PC-9 (cell line): ENCODE results near the gene TRIM44.

ENCODE experiments used
- EZH2 ChIP-seq: fragments of 200-600 bp; sonication (generic); IDR thresholded peaks from 2 replicates; pipeline ENCODE4 v1.8.0; 2017; ENCODE audit warnings: antibody characterized with exemption, low read depth
- TF ChIP-seq, protein P1 (sequence below): fragments of 200-600 bp; sonication (generic); conservative IDR thresholded peaks from 2 replicates; pipeline ENCODE4 v1.6.1; 2017; ENCODE audit warnings: mixed run types, antibody characterized with exemption, mild to moderate bottlenecking, moderate library complexity

DNA sequence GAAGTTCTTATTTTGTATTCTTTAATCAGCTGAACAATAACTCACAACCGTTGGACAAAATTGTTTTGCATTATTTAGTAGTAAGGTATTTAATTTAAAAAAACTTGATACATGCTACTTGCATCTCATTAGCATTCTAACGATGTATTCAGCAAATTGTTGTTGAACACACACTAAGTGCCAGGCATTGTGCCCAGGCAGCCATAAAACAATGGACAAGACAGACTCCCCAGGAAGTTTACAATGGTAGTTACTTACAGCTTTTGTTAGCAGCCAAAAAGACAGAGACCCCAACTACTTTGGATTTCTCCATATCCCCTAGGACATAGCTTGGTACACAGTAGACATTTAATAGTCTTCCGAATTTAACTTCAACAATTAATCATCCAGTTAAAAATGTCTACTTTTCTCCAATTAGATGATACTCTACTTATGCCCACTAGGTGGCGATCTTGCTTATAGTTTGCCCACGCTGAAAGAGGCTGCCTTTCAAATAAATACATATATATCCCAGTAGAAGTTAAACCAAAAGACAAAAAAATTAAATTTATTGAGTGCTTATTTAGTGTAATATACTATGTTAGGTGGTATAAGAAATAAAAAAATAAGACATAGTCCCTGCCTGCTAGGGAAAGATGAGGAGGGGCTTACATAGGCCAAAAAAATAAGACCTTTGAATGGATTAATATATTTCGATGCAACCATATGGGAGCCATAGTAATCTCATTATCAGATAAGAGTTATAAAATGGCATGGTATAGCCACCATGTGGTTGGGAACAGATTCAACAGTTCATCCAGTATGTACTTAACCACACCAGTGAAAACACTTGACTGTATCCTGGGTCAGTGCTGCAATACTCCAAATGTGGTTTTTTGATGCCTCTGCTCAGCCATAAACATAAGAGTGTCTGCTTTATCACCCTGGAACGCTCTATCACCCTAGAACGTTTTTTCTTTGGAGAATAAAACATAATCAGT lies 46.4 kb upstream of the TRIM44 start:
- TF ChIP-seq EZH2, result no peak
- TF ChIP-seq, protein P1, sequence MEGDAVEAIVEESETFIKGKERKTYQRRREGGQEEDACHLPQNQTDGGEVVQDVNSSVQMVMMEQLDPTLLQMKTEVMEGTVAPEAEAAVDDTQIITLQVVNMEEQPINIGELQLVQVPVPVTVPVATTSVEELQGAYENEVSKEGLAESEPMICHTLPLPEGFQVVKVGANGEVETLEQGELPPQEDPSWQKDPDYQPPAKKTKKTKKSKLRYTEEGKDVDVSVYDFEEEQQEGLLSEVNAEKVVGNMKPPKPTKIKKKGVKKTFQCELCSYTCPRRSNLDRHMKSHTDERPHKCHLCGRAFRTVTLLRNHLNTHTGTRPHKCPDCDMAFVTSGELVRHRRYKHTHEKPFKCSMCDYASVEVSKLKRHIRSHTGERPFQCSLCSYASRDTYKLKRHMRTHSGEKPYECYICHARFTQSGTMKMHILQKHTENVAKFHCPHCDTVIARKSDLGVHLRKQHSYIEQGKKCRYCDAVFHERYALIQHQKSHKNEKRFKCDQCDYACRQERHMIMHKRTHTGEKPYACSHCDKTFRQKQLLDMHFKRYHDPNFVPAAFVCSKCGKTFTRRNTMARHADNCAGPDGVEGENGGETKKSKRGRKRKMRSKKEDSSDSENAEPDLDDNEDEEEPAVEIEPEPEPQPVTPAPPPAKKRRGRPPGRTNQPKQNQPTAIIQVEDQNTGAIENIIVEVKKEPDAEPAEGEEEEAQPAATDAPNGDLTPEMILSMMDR, result peak; percentile 96
